HG03045 (cell line): ENCODE data around the gene LPP.

Experiments used
- ATAC-seq: cut with Tn5 transposase; IDR thresholded peaks from one replicate; pipeline ENCODE4 v1.9.1; 2021; ENCODE audit warnings: mild to moderate bottlenecking, moderate library complexity; ENCODE audit not compliant: unreplicated experiment

Gene LPP

GRCh38 chr3:188458756-188459155 is 304.8 kb downstream of the LPP start:
- ATAC-seq, result no peak

- no peak for ATAC-seq
These were observed 311.4 kb downstream of the LPP start for GRCh38 chr3:188465311-188465710.

- no peak for ATAC-seq
These were observed 314.2 kb downstream of the LPP start for GRCh38 chr3:188468196-188468595.

- ATAC-seq, result no peak
These were observed 314.7 kb downstream of the LPP start for GRCh38 chr3:188468662-188469061.

- ATAC-seq, result no peak
These were observed 315.4 kb downstream of the LPP start for GRCh38 chr3:188469228-188469885.

GRCh38 chr3:188470508-188471130 is 316.7 kb downstream of the LPP start:
- ATAC-seq, result no peak

DNA sequence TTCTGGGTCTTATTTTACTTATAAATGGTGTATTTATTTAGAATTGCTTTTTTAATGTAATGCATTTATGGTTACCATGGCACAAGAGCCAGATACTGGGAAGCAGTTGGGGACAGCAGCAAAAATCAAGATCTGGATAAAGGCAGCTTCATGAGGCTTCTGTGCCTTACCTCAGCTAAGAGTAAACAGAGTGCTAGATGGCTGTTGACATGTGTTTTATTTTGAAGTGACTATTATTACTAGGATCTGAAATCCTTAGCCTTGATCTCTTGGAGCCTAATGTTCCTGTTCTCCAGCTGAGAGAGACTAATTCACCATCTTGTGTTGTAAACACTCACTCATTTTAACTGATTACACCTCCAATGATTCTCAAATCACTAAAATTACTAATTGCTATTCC is 317.8 kb downstream of the LPP start:
- no peak for ATAC-seq

DNA sequence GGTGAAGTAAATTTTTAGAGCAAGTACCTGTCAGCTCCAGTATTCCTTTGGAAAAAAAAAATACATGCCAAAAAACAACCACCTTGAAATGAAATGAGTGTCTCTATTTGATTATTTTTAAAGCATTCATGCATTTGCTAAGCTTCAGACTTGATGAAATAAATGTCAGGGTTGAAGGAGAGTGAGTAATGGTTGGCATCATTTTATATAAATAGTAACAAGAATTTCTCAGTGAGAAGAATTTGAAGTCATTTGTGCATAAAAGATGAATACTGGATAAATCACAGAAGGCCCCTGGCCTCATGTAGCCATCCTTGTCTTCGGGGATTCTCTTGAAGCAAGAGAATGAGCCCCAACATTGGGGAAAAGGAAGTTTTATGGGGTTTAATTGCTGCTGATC is 318.4 kb downstream of the LPP start:
- ATAC-seq, result no peak

DNA sequence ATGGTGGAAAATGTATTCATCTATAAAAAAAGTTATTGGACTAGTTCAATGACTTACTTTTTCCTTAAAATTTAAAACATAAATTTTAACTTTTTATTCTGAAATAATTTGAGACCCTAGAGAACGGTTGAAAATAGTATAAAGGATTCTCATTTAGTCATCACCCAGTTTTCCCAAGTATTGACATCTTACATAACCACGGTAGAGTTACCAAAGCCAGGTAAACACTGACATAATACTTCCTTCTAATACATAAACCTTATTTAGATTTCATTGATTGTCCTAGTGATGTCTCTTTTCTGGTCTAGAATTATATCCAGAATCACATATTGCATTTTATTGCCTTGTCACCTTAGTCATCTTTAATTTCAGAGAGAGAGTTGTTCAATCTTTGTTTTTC is 319.1 kb downstream of the LPP start:
- ATAC-seq, result no peak

DNA sequence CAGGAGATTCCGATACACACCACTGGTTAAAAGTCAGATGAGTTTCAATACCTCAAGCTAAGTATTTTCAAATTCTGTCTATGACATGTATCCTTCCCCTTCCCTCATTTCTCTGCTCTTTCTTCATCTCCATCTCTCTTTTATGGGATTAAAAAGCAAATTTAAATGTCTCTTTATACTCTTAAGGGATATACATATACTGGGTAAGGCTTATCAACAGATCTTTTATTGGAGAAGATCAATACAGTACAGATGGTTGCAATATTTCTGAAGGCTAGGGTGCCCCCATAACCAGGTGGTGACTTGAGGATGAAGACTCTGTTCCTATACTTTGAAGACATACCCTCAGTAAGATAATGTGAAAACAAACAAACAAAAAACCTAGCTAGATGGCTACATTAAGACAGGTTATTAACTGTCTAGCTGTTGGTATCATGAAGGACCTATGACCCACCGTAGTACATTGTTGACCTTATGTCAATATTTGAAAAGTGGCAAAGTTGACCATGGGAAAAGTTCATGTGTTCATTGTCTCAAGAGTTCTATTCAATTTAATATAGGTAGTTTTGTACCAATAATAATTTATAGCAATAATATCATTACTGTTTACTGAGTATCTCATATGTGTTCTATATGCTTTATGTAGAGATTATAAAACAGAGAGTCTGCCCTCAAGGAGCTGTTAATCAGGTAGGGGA is 319.8 kb downstream of the LPP start:
- ATAC-seq, result no peak

DNA sequence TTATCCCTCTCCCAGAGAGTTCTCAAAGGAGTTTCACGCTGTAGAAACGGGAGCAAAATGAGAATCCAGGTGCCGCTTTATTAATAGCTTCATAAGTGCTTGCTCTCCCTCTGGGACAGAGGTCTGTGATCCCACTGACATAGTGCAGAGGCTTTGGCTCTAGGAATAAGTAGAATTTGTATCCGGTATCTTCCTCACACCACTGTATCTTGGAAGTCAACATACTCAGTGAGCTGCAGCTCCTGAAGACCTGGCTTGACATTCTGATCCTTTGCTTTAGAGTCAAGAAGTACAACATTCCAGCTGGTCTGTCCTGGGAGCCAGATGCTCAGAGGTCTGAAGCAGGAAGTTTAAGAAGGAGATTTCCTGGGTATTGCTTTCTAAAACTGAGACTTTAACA is 323.0 kb downstream of the LPP start:
- ATAC-seq, result no peak

- ATAC-seq, result no peak
These were observed 326.1 kb downstream of the LPP start for GRCh38 chr3:188480011-188480410.

DNA sequence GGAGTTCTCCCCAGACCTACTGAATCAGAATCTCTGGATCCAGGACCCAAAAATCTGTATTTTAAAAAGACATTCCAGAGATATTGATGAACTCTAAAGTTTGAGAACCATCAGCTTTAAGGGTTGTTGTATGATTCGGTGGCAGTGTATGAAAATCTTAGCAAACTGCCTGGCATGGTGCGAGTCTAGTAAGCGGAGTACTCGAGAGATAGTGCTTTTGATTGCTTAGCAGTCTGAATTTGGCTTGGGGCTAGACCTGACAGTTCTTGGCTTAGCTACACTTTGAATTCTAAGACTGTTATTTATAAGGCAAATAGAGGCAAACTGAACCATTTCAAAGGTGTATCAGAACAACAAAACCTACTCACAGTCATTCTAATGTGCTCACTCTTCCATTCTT is 329.0 kb downstream of the LPP start:
- no peak for ATAC-seq

GRCh38 chr3:188486126-188486525 is 332.2 kb downstream of the LPP start:
- no peak for ATAC-seq

GRCh38 chr3:188486952-188487351 is 333.0 kb downstream of the LPP start:
- ATAC-seq, result no peak

GRCh38 chr3:188487652-188488051 is 333.7 kb downstream of the LPP start:
- no peak for ATAC-seq

DNA sequence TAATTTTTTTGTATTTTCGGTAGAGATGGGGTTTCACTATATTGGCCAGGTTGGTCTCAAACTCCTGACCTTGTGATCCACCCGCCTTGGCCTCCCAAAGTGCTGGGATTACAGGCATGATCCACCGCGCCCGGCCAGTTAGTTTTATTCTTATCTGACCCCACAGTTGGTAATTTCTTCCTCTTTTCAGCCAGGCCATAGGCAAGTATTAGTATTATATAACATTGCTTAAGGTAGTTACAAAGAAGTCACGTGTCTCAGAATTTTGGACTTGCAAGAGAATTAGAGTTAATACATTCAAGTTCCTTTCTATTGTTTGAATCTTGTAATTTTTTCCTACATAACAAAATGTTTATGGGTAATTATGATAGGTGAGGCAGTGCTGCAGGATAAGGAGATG is 334.8 kb downstream of the LPP start:
- ATAC-seq, result no peak

- ATAC-seq, result no peak
These were observed 335.9 kb downstream of the LPP start for GRCh38 chr3:188489639-188490405.

DNA sequence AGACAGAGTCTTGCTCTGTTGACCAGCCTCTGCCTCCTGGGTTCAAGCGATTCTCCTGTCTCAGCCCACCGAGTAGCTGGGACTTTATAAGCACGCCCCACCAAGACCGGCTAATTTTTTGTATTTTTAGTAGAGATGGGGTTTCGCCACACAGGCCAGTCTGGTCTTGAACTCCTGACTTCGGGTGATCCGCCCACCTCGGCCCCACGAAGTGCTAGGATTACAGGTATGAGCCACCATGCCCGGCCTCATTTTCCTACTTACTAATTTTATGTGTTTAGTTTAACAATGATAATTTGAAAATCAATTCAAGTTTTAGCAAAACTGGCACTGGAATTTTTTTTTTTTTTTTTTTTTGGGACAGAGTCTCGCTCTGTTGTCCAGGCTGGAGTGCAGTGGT is 336.5 kb downstream of the LPP start:
- ATAC-seq, result no peak

- no peak for ATAC-seq
These were observed 337.3 kb downstream of the LPP start for GRCh38 chr3:188491276-188491687.

DNA sequence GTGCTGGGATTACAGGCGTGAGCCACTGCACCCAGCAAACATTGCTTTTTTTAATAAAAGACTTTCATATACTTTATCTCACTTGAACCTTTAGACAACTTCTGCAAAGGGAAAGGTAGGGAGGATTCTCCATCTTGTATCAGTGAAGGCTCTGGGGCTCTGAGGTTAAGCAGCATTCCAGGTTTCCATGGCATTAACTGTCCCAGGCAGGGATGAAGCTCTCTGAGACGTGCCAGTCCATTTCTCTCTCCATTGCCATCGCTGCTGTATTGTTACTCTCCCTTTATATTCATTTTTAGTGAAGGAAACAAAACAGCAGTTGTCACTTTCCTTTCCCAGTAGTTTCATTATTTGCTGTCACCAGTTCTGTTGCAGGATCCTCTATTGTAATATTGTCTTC is 342.4 kb downstream of the LPP start:
- no peak for ATAC-seq

DNA sequence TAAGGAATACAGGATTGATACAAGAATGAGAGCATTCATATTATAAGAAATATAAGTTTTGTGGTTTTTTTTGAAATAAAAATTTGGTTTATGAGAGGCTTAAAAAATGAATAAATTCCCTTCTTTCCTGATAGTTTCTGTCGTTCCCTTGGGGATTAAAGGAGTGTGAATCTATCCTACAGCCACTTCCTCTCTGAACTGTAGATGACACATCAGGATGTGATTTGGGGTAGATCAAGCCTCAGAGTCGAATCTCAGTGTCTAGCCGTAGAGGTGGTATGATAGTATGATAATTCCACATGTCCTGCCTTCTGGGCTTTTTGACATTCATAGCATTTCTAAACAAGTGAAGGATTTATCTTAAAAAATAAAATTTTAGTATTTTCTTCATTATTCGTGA is 343.1 kb downstream of the LPP start:
- no peak for ATAC-seq
